Astrocyte of the spinal cord (primary cell): Measurements from ENCODE around the gene SREBF2.
A peak's percentile ranks its signal among the peaks of the same experiment; 100 is the strongest.

Source experiments
- DNase-seq: peaks from one replicate; pipeline ENCODE4 v3.0.0; 2011; ENCODE audit warnings: low read depth, low spot score
- H3K4me3 ChIP-seq: 2 replicates; pipeline ENCODE4 v1.5.1; 2011; ENCODE audit warnings: low read depth, mild to moderate bottlenecking, low read length, moderate library complexity
- in situ Hi-C: cut with HindIII; loops from 2 replicates; pipeline ENCODE4 v1.10.0; 2017; ENCODE audit warnings: low sequenced_read_pairs
- TF ChIP-seq, protein P1 (sequence below): IDR thresholded peaks from 2 replicates; pipeline ENCODE4 v1.5.1; 2012; ENCODE audit warnings: low read depth, mild to moderate bottlenecking, low read length, inconsistent platforms

Gene SREBF2

DNA sequence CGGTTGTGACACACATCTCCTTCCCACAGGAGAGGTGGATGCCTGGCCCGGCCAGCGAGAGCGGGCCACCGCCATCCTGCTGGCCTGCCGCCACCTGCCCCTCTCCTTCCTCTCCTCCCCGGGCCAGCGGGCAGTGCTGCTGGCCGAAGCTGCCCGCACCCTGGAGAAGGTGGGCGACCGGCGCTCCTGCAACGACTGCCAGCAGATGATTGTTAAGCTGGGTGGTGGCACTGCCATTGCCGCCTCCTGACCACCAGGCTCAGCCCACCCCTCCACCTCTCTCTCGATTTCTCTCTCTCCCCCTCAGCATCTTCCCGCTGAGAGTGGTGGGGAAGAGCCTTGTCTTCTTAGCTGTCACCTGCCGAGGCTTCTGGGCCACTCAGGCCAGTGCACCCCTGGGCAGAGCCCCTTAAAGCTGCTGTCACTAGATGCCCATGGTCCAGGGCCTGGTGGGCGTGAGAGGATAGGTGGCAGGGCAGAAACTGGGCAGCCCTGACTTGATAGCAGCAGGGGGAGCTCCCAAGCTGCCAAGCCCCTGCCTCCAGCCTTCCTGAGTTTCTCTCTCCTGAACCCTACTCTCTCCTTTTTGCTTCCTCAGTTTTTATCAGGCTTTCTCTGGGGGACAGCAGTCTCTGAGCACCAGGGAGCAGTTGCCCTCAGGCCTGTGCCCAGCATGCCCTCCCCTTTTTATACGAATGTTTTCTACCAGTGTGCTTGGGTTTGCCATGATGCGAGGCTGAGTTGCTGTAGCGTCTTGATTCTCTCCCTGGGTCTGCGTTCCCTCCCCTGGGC is 72.7 kb downstream of the SREBF2 start:
- in situ Hi-C loops = no loop called here
- TF ChIP-seq, protein P1, sequence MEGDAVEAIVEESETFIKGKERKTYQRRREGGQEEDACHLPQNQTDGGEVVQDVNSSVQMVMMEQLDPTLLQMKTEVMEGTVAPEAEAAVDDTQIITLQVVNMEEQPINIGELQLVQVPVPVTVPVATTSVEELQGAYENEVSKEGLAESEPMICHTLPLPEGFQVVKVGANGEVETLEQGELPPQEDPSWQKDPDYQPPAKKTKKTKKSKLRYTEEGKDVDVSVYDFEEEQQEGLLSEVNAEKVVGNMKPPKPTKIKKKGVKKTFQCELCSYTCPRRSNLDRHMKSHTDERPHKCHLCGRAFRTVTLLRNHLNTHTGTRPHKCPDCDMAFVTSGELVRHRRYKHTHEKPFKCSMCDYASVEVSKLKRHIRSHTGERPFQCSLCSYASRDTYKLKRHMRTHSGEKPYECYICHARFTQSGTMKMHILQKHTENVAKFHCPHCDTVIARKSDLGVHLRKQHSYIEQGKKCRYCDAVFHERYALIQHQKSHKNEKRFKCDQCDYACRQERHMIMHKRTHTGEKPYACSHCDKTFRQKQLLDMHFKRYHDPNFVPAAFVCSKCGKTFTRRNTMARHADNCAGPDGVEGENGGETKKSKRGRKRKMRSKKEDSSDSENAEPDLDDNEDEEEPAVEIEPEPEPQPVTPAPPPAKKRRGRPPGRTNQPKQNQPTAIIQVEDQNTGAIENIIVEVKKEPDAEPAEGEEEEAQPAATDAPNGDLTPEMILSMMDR = no peak
- H3K4me3 ChIP-seq = no peak overlapping the region
- no peak for DNase-seq

DNA sequence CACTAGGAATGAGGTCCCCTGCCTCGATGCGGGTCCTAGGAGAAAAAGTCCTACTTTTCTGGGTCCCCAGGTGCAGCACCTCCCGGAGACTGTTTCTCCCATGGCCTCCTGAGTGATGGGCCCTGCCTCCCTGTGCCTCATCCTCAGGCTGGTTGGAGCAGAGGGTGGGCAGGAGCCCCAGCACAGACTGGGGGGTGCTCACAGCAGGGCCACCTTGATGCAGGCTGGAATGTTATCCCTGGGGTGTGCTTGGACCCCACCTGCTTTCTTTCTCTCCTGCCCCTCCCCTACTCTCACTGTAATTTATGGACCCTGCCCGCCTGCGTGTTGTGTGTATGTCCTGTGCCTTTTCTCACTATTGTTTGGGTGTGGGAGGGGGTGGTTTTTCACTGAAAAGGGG is 73.9 kb downstream of the SREBF2 start:
- in situ Hi-C loops = no loop called here
- DNase-seq = no peak
- no peak overlapping the region for H3K4me3 ChIP-seq
- TF ChIP-seq, protein P1 = no peak

DNA sequence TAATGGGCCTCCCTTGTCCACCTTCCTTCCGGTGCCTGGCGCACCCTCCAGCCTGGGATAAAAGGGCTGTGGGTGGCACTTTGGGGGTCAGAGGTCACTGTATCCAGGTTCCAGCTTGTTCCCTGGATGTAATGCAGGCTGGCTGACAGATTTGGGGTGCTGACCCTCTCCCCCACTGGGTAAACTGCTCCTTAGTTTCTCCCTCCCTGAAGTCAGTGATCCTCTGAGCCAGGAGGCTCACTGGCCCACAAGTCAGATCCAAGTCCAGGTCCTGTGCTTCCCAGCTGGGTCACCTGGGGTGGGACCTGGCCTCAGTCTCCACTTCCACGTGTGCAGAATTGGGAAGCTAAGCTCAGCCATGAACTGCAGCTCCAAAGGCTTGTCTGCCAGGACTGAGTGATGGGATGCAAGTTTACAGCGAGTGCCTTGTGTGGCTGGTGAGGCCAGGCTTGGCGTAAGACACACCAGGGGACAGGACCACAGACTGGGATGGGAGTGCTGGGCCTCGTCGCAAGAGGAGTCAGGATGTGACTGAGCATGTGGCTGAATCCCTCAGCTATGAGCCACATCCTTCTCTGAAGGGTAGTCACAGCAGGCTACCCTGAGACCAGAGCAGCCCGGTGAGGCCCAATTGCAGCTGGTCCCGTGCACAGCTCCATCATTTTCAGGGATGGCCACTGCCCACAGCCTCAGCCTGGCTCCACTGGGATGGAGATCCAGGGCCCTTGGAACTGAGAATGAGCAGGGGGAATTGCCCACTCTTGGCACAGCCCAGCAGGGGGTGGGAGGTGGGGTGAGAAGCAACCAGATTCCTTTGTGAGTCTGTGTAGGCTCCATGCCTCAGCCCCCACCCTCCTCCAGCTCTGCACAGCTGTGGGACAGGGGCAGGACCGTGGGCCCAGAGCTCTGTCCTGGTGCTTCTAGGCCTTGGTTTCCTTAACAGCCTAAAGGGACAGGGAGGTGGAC is 74.8 kb downstream of the SREBF2 start:
- TF ChIP-seq, protein P1 = no peak
- peak; percentile 17 for DNase-seq
- H3K4me3 ChIP-seq = no peak overlapping the region
- in situ Hi-C loops = no loop called here

DNA sequence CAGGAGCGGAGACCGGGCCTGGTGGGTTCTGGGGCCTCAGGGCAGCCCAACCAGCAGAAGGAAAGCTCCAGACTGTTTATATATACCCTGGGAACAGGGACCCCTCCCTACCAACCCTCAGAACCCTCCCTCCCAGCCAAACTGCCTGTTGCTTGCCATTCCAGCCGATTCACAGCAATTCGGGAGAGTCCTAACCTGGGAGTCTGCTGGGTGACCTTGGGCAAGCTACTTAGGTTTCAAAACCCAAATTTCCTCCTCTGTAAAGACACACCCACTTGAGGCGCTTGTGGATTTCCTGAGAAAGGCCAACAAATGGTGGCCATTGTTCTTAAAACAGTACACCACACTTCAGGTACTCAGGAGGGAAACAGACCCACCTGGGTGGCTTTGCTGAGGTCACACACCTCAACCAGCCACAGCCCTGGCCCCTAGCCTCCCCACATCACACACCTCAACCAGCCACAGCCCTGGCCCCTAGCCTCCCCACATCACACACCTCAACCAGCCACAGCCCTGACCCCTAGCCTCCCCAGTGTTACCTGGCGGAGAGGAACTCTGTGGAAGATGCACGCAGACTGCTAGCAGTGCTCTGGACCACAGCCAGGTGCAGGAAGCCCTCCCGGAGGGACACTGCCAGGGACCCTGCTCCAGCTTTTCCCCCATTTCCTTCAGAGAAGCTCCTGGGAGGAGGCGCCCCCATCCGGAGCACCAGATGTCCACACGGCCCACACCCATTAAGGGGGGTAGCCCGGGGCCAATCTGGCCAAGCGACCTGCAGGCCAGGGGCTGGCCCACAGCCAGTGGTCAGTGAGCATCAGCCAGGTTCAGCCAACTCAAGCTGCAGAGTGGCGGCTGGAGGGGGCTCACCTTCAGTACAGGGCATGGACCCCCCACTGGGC is 75.8 kb downstream of the SREBF2 start:
- no peak overlapping the region for H3K4me3 ChIP-seq
- TF ChIP-seq, protein P1 = no peak
- DNase-seq = no peak
- in situ Hi-C loops = no loop called here

DNA sequence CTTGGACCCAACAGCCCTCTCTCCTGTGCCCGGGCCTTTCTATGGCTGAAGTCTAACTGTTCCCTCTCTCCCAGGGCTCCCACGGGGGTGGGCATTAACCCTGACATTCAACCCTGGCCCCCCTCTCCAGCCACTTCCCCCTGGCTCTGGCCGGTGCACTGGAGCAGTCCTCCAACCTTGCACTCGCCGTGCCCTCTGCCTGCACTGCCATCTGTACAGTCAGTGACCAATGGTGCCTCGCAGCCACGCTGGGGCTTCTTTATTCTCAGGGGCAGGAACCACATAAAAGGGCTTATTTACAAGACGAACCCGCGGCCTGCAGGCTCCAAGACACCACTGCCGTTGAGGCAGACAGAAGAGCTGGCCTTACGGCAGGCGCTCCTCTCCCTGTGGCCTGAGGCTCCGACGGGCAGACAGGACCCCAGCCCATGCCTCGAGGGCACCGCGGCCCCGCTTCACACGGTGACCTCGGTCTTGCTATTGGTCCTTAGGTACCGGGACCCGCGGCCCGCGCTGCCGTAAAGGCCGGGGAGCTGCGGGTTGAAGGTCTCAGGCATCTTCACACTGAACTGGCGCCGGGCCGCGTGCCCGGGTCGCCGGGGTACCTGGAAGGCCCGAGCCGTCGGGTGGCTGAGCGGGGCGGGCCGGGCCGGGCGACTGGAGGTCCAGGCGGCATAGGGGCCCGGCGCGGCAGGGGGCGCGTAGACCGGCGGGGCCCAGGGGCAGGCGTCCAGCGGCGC is 76.6 kb downstream of the SREBF2 start:
- in situ Hi-C loops = no loop called here
- H3K4me3 ChIP-seq = no peak overlapping the region
- DNase-seq = no peak
- TF ChIP-seq, protein P1 = no peak
